Esophagus (tissue), 2 donors: ENCODE data around the gene RASGRP2. TPM values are rescaled to one million over a fixed set of nuclear protein-coding genes. Genes with fewer than 3 reads are reported as not detected.
"Not testable (repeated sequence)": the region's sequence is repeated elsewhere in the genome, so short reads cannot be mapped to it uniquely, and the experiment has no call there.

ENCODE experiments used
- H3K27ac ChIP-seq, 2 donors: one replicate each; pipeline ENCODE4 v1.5.1; 2013; ENCODE audit warnings: low read depth in 2 of 2, mild to moderate bottlenecking in 2 of 2, inconsistent platforms in 1 of 2, low read length in 1 of 2, moderate library complexity in 1 of 2
- H3K27me3 ChIP-seq, 2 donors: one replicate each; pipeline ENCODE4 v1.6.1; 2013; ENCODE audit warnings: low read length in 2 of 2, control low read depth in 1 of 2, mild to moderate bottlenecking in 1 of 2; ENCODE audit not compliant: insufficient read depth in 2 of 2, control insufficient read depth in 1 of 2
- H3K36me3 ChIP-seq, 2 donors: one replicate each; pipeline ENCODE4 v1.6.1; 2013; ENCODE audit warnings: low read length in 1 of 2; ENCODE audit not compliant: control insufficient read depth in 2 of 2, insufficient read depth in 2 of 2
- H3K4me1 ChIP-seq, 2 donors: one replicate each; pipeline ENCODE4 v1.6.1; 2013; ENCODE audit warnings: low read length in 1 of 2; ENCODE audit not compliant: control insufficient read depth in 2 of 2, insufficient read depth in 2 of 2
- H3K4me3 ChIP-seq, 2 donors: one replicate each; pipeline ENCODE4 v1.5.1; 2013; ENCODE audit warnings: low read length in 2 of 2, mild to moderate bottlenecking in 2 of 2, low read depth in 1 of 2, moderate library complexity in 1 of 2
- H3K9me3 ChIP-seq, 2 donors: one replicate each; pipeline ENCODE4 v1.6.1; 2013; ENCODE audit warnings: mild to moderate bottlenecking in 2 of 2, low read depth in 1 of 2, low read length in 1 of 2, moderate library complexity in 1 of 2; ENCODE audit not compliant: control insufficient read depth in 2 of 2, insufficient read depth in 1 of 2
- WGBS, 2 donors: extraction: QIAGEN DNeasy Blood & Tissue Kit; methylation state at CpG; one replicate each; pipeline ENCODE4 v1.1.7; 2013; 5-methylcytosine and 5-hydroxymethylcytosine counted together
- polyA plus RNA-seq, 2 donors: library from polyadenylated mRNA; stranded (reverse); fragments of 200-250 nt; gene quantifications; one replicate each; pipeline ENCODE4 v1.2.3, GENCODE V29; 2013
- donor health status: healthy with polysubstance abuse.
- donor health status: Bipolar disorder and iron deficiency.

The RASGRP2 gene
- polyA plus RNA-seq, 2 donors, result 7.9 to 13.0 TPM

GRCh38 chr11:64701956-64702355, 42.0 kb downstream of the RASGRP2 start:
- H3K27ac ChIP-seq, H3K9me3 ChIP-seq, H3K27me3 ChIP-seq, H3K4me3 ChIP-seq, H3K36me3 ChIP-seq, H3K4me1 ChIP-seq: not testable (repeated sequence)
- WGBS, 2 donors, result 89 to 91% methylated on average over 14 to 27 of the region's 29 CpGs

- no peak overlapping the region for H3K4me3 ChIP-seq
- no peaks in the 10 kb centered on the region for H3K4me1 ChIP-seq
- no peaks in the 10 kb centered on the region for H3K36me3 ChIP-seq
- H3K9me3 ChIP-seq, result no peaks in the 10 kb centered on the region
- 78 to 81% methylated on average over 1 of the region's 1 CpG for WGBS, 2 donors
- H3K27me3 ChIP-seq, result no peaks in the 10 kb centered on the region
- H3K27ac ChIP-seq, result no peak overlapping the region
Measured at GRCh38 chr11:64698427-64698826, 45.5 kb downstream of the RASGRP2 start.

GRCh38 chr11:64697663-64698375, 46.1 kb downstream of the RASGRP2 start:
- 67 to 81% methylated on average over 7 of the region's 7 CpGs for WGBS, 2 donors
- H3K4me3 ChIP-seq, result no peak overlapping the region
- H3K27ac ChIP-seq, result no peak overlapping the region
- no peaks in the 10 kb centered on the region for H3K9me3 ChIP-seq
- no peaks in the 10 kb centered on the region for H3K36me3 ChIP-seq
- no peaks in the 10 kb centered on the region for H3K27me3 ChIP-seq
- H3K4me1 ChIP-seq, result no peaks in the 10 kb centered on the region

GRCh38 chr11:64696045-64696444, 47.9 kb downstream of the RASGRP2 start:
- no peak overlapping the region for H3K27ac ChIP-seq
- H3K9me3 ChIP-seq, result no peaks in the 10 kb centered on the region
- H3K27me3 ChIP-seq, result peaks cover 0 to 1% of the 10 kb centered on the region in 2 donors
- WGBS, 2 donors, result 83 to 89% methylated on average over 8 of the region's 8 CpGs
- H3K4me3 ChIP-seq, result no peak overlapping the region
- H3K4me1 ChIP-seq, result no peaks in the 10 kb centered on the region
- no peaks in the 10 kb centered on the region for H3K36me3 ChIP-seq

GRCh38 chr11:64695548-64695947, 48.4 kb downstream of the RASGRP2 start:
- WGBS, 2 donors, result 94% methylated on average over 5 of the region's 5 CpGs
- no peak overlapping the region for H3K27ac ChIP-seq
- no peaks in the 10 kb centered on the region for H3K9me3 ChIP-seq
- no peaks in the 10 kb centered on the region for H3K36me3 ChIP-seq
- H3K27me3 ChIP-seq, result peaks cover 0 to 3% of the 10 kb centered on the region in 2 donors
- H3K4me3 ChIP-seq, result no peak overlapping the region
- no peaks in the 10 kb centered on the region for H3K4me1 ChIP-seq

- H3K36me3 ChIP-seq, result no peaks in the 10 kb centered on the region
- 42 to 50% methylated on average over 5 of the region's 5 CpGs for WGBS, 2 donors
- no peaks in the 10 kb centered on the region for H3K4me1 ChIP-seq
- no peak overlapping the region for H3K4me3 ChIP-seq
- H3K9me3 ChIP-seq, result no peaks in the 10 kb centered on the region
- no peak overlapping the region for H3K27ac ChIP-seq
- H3K27me3 ChIP-seq, result peaks cover 0 to 3% of the 10 kb centered on the region in 2 donors
Measured at GRCh38 chr11:64694821-64695365, 49.0 kb downstream of the RASGRP2 start.

- no peak overlapping the region for H3K27ac ChIP-seq
- H3K27me3 ChIP-seq, result peaks cover 0 to 3% of the 10 kb centered on the region in 2 donors
- no peaks in the 10 kb centered on the region for H3K4me1 ChIP-seq
- H3K36me3 ChIP-seq, result no peaks in the 10 kb centered on the region
- no peaks in the 10 kb centered on the region for H3K9me3 ChIP-seq
- 68 to 70% methylated on average over 4 of the region's 4 CpGs for WGBS, 2 donors
- no peak overlapping the region for H3K4me3 ChIP-seq
Measured at GRCh38 chr11:64694026-64694755, 49.8 kb downstream of the RASGRP2 start.

GRCh38 chr11:64692764-64693331, 51.1 kb downstream of the RASGRP2 start:
- Histone ChIP-seq H3K9me3 (no peaks in the 10 kb centered on the region), H3K4me3 (no peak overlapping the region), H3K36me3 (no peaks in the 10 kb centered on the region), H3K4me1 (no peaks in the 10 kb centered on the region), H3K27me3 (peaks cover 0 to 3% of the 10 kb centered on the region in 2 donors), H3K27ac (no peak overlapping the region)
- WGBS, 2 donors, result 28 to 32% methylated on average over 13 of the region's 13 CpGs

GRCh38 chr11:64691543-64691942, 52.4 kb downstream of the RASGRP2 start:
- WGBS, 2 donors, result 97 to 100% methylated on average over 1 of the region's 1 CpG
- H3K36me3 ChIP-seq, result no peaks in the 10 kb centered on the region
- H3K4me3 ChIP-seq, result no peak overlapping the region
- no peak overlapping the region for H3K27ac ChIP-seq
- peaks cover 0 to 3% of the 10 kb centered on the region in 2 donors for H3K27me3 ChIP-seq
- H3K4me1 ChIP-seq, result no peaks in the 10 kb centered on the region
- no peaks in the 10 kb centered on the region for H3K9me3 ChIP-seq
